PC-9 (cell line): Measurements from ENCODE around the gene IL1F10.

Source experiments
- CTCF ChIP-seq: fragments of 200-600 bp; sonication (generic); conservative IDR thresholded peaks from 2 replicates; pipeline ENCODE4 v1.6.1; 2017; ENCODE audit warnings: mixed run types, antibody characterized with exemption, mild to moderate bottlenecking, moderate library complexity
- EZH2 ChIP-seq: fragments of 200-600 bp; sonication (generic); IDR thresholded peaks from 2 replicates; pipeline ENCODE4 v1.8.0; 2017; ENCODE audit warnings: antibody characterized with exemption, low read depth

GRCh38 chr2:113113807-113114206, 46.0 kb downstream of the IL1F10 start:
- TF ChIP-seq CTCF (no peak), EZH2 (no peak)
